Caco-2 (cell line): ENCODE data around the gene SUSD1. TPM values are rescaled to one million over a fixed set of nuclear protein-coding genes. Genes with fewer than 3 reads are reported as not detected.
A peak's percentile ranks its signal among the peaks of the same experiment; 100 is the strongest.

Source experiments
- BruUV-seq: library from RNA; stranded (reverse); fragments of 400-500 nt; replicated peaks from 2 replicates; lab custom pipeline; 2021; lab: Mats Ljungman, UMichigan
- CTCF ChIA-PET: fragments of 300-600 bp; sonication (Branson Sonifier 250); formaldehyde crosslinking; loops from one replicate; lab custom pipeline; 2022; ENCODE audit warnings: antibody characterized with exemption; lab: Charles Lee
- POLR2A ChIA-PET: fragments of 300-600 bp; sonication (Branson Sonifier 250); formaldehyde crosslinking; loops from one replicate; lab custom pipeline; 2022; ENCODE audit warnings: antibody characterized with exemption; lab: Charles Lee
- DNase-seq, 2 experiments: peaks; one replicate each; pipeline versions ENCODE4 v3.0.0 to v3.0.0-alpha.2; 2020 to 2022
- H3K27me3 ChIP-seq: replicated peaks from 2 replicates; pipeline ENCODE4 v1.6.0; 2011; ENCODE audit warnings: low read length; ENCODE audit not compliant: control insufficient read depth, insufficient read depth
- H3K36me3 ChIP-seq: 2 replicates; pipeline ENCODE4 v1.5.1; 2011; ENCODE audit warnings: low read length; ENCODE audit not compliant: control insufficient read depth, insufficient read depth
- H3K4me1 ChIP-seq: fragments of 250-450 bp; sonication (Bioruptor Pico); 2 replicates; pipeline ENCODE4 v1.5.1; 2020; ENCODE audit warnings: mild to moderate bottlenecking
- H3K4me3 ChIP-seq: 2 replicates; pipeline ENCODE4 v1.5.1; 2011; ENCODE audit warnings: low read depth, mild to moderate bottlenecking, control low read depth, low read length
- H3K9me3 ChIP-seq: fragments of 250-450 bp; sonication (Bioruptor Pico); 2 replicates; pipeline ENCODE4 v1.5.1; 2020; ENCODE audit warnings: mild to moderate bottlenecking, moderate library complexity
- H3K27ac Mint-ChIP-seq: one replicate; pipeline ENCODE4 v1.8.0; 2022; ENCODE audit warnings: mixed read lengths; ENCODE audit not compliant: unreplicated experiment
- H3K27me3 Mint-ChIP-seq: one replicate; pipeline ENCODE4 v1.8.0; 2022; ENCODE audit warnings: mixed read lengths; ENCODE audit not compliant: insufficient read depth, unreplicated experiment
- H3K36me3 Mint-ChIP-seq: one replicate; pipeline ENCODE4 v1.8.0; 2022; ENCODE audit warnings: mild to moderate bottlenecking, mixed read lengths; ENCODE audit not compliant: insufficient read depth, unreplicated experiment
- H3K4me1 Mint-ChIP-seq: one replicate; pipeline ENCODE4 v1.8.0; 2022; ENCODE audit warnings: low read depth, mixed read lengths; ENCODE audit not compliant: unreplicated experiment
- H3K4me3 Mint-ChIP-seq: one replicate; pipeline ENCODE4 v1.8.0; 2022; ENCODE audit warnings: mild to moderate bottlenecking, moderate library complexity, mixed read lengths; ENCODE audit not compliant: unreplicated experiment
- H3K9me3 Mint-ChIP-seq: one replicate; pipeline ENCODE4 v1.8.0; 2022; ENCODE audit warnings: mixed read lengths; ENCODE audit not compliant: unreplicated experiment
- intact Hi-C: fragments of 100-400 bp; cut with micrococcal nuclease; formaldehyde crosslinking; loops from one replicate; pipeline ENCODE4 v1.10.0; 2022; ENCODE audit not compliant: unreplicated experiment
- total RNA-seq: library from RNA; stranded (reverse); gene quantifications from 2 replicates; pipeline ENCODE4 v1.2.3, GENCODE V29; 2022
- TF ChIP-seq, protein P1 (sequence below), 2 experiments: fragments of 200-600 bp in 1 of 2; IDR thresholded peaks; 1 replicate in 1 of 2; 2 replicates in 1 of 2; pipeline versions ENCODE4 v1.5.1 to v1.8.0; 2011 to 2022; ENCODE audit warnings: antibody characterized with exemption in 1 of 2, control low read depth in 1 of 2, inconsistent platforms in 1 of 2, low read depth in 1 of 2, low read length in 1 of 2, mild to moderate bottlenecking in 1 of 2, moderate library complexity in 1 of 2; ENCODE audit not compliant: insufficient read depth in 1 of 2, severe bottlenecking in 1 of 2, unreplicated experiment in 1 of 2

The SUSD1 gene
- total RNA-seq, 1 experiment from 2014 or later = 53.4 TPM

DNA sequence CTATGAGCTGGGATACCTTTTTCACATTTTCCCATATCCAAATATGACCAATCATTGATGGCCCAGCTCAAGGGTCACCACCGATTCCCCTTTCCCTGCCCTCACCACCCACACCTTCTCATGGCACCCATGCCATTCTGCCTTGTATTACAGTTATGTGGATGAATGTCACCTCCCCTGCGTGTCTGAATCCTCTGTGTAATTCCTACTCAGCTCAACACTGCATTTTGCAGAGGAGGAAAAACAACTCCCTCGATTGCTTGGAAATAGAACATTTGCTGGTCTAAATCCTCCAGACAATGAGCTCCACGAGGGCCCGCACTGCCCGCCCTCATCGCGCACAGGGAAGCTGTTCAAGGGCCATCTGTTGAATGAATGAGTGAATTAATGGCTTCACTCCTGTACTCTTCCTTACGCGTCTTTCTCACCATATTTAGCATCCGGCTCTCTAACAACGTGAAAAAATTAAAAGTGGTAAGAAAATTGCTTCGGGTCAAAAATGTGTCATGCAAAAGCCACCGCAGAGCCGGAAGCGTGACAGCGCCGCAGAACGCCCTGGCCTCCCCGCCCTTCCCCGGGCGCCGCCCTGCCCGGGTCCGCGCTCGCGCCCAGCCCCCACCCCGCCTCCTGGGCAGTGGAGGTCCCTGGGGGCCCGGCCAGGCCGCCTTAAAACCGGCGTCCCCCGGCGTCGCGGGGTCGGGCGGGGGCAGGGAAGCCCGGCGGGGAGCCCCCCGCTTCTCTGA, 704 bp downstream of the SUSD1 start:
- no TSS peak for BruUV-seq
- intact Hi-C loops = no loop called here
- H3K36me3 Mint-ChIP-seq = peaks cover 22% of the 10 kb centered on the region
- TF ChIP-seq, protein P1, sequence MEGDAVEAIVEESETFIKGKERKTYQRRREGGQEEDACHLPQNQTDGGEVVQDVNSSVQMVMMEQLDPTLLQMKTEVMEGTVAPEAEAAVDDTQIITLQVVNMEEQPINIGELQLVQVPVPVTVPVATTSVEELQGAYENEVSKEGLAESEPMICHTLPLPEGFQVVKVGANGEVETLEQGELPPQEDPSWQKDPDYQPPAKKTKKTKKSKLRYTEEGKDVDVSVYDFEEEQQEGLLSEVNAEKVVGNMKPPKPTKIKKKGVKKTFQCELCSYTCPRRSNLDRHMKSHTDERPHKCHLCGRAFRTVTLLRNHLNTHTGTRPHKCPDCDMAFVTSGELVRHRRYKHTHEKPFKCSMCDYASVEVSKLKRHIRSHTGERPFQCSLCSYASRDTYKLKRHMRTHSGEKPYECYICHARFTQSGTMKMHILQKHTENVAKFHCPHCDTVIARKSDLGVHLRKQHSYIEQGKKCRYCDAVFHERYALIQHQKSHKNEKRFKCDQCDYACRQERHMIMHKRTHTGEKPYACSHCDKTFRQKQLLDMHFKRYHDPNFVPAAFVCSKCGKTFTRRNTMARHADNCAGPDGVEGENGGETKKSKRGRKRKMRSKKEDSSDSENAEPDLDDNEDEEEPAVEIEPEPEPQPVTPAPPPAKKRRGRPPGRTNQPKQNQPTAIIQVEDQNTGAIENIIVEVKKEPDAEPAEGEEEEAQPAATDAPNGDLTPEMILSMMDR (IDR thresholded peaks at IDR 0.05; ENCODE audit: insufficient read depth in 1 of 2, low read depth in 1 of 2, low read length in 1 of 2, severe bottlenecking in 1 of 2, unreplicated experiment in 1 of 2) = no peak
- Histone ChIP-seq H3K27me3 (no peaks in the 10 kb centered on the region), H3K9me3 (no peaks in the 10 kb centered on the region), H3K4me3 (peak overlapping the region; percentile 52), H3K4me1 (peaks cover 83% of the 10 kb centered on the region), H3K36me3 (no peaks in the 10 kb centered on the region; the same call in 1 of the 2 replicates)
- peak; percentile 77 to 79 for DNase-seq
- CTCF ChIA-PET = interaction anchor here (0.6 to 1.1 kb wide), 3 partner anchors 61 to 240 kb away, joined by 3 read pairs; no protein-coding TSS in a partner anchor
- H3K27me3 Mint-ChIP-seq = no peaks in the 10 kb centered on the region
- no peaks in the 10 kb centered on the region for H3K9me3 Mint-ChIP-seq
- POLR2A ChIA-PET = interaction anchor here (0.5 to 1.7 kb wide), 2 partner anchors 50 to 159 kb away, joined by 3 to 9 read pairs; partner anchors contain the start of gene PTBP3
- peak overlapping the region; percentile 74 for H3K27ac Mint-ChIP-seq
- H3K4me1 Mint-ChIP-seq = peaks cover 59% of the 10 kb centered on the region
- H3K4me3 Mint-ChIP-seq = peak overlapping the region; percentile 88

DNA sequence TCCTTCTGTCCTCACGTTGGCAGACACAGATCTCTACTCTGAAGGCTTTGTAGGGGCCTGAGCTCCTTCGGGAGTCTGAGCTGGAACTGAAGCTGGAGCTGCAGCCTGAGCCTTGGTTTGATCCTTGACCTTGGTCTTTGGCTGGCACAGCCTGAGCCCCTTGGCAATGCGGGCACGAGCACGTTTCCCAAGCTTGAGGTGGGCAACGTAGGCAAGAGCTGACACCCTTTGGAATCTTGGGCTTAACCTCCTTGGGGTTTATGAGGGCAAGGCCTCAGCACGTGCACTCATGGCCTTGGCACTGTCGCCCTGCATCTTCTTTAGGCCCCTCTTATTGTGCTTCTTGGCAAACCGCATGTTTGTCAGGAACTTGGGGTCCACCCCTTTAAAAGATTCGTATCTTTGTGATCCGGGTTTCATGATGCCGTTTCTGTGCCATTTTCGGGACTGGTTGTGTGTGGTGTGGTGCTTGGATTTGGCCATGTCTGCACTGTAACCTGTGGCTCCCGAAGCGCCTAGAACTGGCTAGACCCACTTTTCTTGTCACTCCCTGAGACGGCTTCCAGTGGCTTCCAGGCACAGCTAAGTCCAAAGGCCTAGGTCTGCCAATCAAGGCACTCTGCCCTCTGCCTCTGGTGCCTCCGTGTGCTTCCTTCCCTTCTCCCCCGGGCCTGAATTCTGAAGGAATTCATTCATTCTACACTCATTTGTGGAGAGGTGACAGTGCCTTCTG, 1.4 kb downstream of the SUSD1 start:
- H3K4me1 ChIP-seq = peaks cover 86% of the 10 kb centered on the region
- Mint-ChIP-seq H3K4me3 (peak overlapping the region; percentile 88), H3K27me3 (no peaks in the 10 kb centered on the region)

More for the DNA sequence above, 1.4 kb downstream of the SUSD1 start:
- H3K4me1 Mint-ChIP-seq = peaks cover 66% of the 10 kb centered on the region
- peak overlapping the region; percentile 74 for H3K27ac Mint-ChIP-seq
- H3K9me3 Mint-ChIP-seq = no peaks in the 10 kb centered on the region
- peaks cover 29% of the 10 kb centered on the region for H3K36me3 Mint-ChIP-seq
- CTCF ChIA-PET = interaction anchor here (0.9 to 1.1 kb wide), 2 partner anchors 61 to 76 kb away, joined by 3 read pairs; no protein-coding TSS in a partner anchor
- POLR2A ChIA-PET = interaction anchor here (1.7 kb wide), 1 partner anchor 160 kb away, joined by 9 read pairs; the partner anchor contains the start of gene PTBP3
- no peaks in the 10 kb centered on the region for H3K27me3 ChIP-seq
- H3K9me3 ChIP-seq = no peaks in the 10 kb centered on the region
- TF ChIP-seq, protein P1 (IDR thresholded peaks at IDR 0.05; ENCODE audit: insufficient read depth in 1 of 2, low read depth in 1 of 2, low read length in 1 of 2, severe bottlenecking in 1 of 2, unreplicated experiment in 1 of 2) = no peak
- H3K4me3 ChIP-seq = peak overlapping the region; percentile 52
- H3K36me3 ChIP-seq = no peaks in the 10 kb centered on the region; the same call in 1 of the 2 replicates
- TSS peak; percentile 34 for BruUV-seq
- intact Hi-C loops = no loop called here
- DNase-seq = peak; percentile 31 to 54
